Activated CD4-positive, alpha-beta T cell treated with anti-CD3 and anti-CD28 coated beads, Interleukin-2, amount 10 ng/mL, durations not matched to agents 7 days and 5 days (primary cell): ENCODE measurements around the gene RIC3. TPM values are rescaled to one million over a fixed set of nuclear protein-coding genes. Genes with fewer than 3 reads are reported as not detected.
"Not testable (repeated sequence)": the region's sequence is repeated elsewhere in the genome, so short reads cannot be mapped to it uniquely, and the experiment has no call there.

Experiments
- CTCF ChIA-PET: fragments of 350-600 bp; sonication (Branson Sonifier 250); formaldehyde crosslinking; loops from one replicate; lab custom pipeline; 2021; ENCODE audit warnings: antibody characterized with exemption; lab: Charles Lee
- POLR2A ChIA-PET: fragments of 350-600 bp; sonication (Branson Sonifier 250); formaldehyde crosslinking; loops from one replicate; lab custom pipeline; 2021; ENCODE audit warnings: antibody characterized with exemption; lab: Charles Lee
- DNase-seq: peaks from one replicate; pipeline ENCODE4 v3.0.0-alpha.2; 2020
- H3K27ac Mint-ChIP-seq: one replicate; pipeline ENCODE4 v1.8.0; 2021; ENCODE audit warnings: mild to moderate bottlenecking, moderate library complexity, mixed read lengths
- H3K27me3 Mint-ChIP-seq: one replicate; pipeline ENCODE4 v1.8.0; 2021; ENCODE audit warnings: mixed read lengths
- H3K36me3 Mint-ChIP-seq: one replicate; pipeline ENCODE4 v1.8.0; 2021; ENCODE audit warnings: low read depth, mixed read lengths
- H3K4me1 Mint-ChIP-seq: one replicate; pipeline ENCODE4 v1.8.0; 2021; ENCODE audit warnings: mixed read lengths
- H3K4me3 Mint-ChIP-seq: one replicate; pipeline ENCODE4 v1.8.0; 2021; ENCODE audit warnings: mild to moderate bottlenecking, moderate library complexity, mixed read lengths
- H3K9me3 Mint-ChIP-seq: one replicate; pipeline ENCODE4 v1.8.0; 2021; ENCODE audit warnings: mixed read lengths
- total RNA-seq, 2 experiments: library from RNA; stranded (reverse); gene quantifications; one replicate each; pipeline ENCODE4 v1.2.3, GENCODE V29; 2021

The RIC3 gene
- total RNA-seq, 2 experiments from 2014 or later = 16.9 to 20.1 TPM

- H3K4me1 Mint-ChIP-seq = no peaks in the 10 kb centered on the region
- no peak overlapping the region for H3K27ac Mint-ChIP-seq
- no peaks in the 10 kb centered on the region for H3K9me3 Mint-ChIP-seq
- CTCF ChIA-PET = no interaction called here
- H3K36me3 Mint-ChIP-seq = no peaks in the 10 kb centered on the region
- DNase-seq = no peak
- peaks cover 6% of the 10 kb centered on the region for H3K27me3 Mint-ChIP-seq
- POLR2A ChIA-PET = no interaction called here
- H3K4me3 Mint-ChIP-seq = no peak overlapping the region
Measured at GRCh38 chr11:8177136-8177535, 8.3 kb upstream of the RIC3 start.

DNA sequence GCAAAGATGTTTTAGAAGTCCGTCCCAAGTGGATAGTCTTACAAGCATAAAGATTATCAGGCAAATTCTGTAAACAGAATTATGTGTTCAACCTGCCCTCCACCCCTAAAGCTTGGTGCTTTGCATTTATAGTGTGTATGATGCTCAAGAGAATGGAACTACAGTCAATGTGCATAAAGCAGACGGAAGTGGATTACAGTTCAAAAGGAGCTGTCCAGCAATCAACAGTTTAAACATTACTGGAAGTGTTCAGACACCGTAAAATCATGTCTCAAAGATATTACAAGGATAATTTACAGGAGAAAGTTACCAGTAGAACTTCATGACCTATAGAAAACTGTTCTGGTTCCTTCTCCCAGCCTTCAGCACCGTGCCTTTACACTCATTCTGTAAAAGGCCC lies 1.0 kb downstream of the RIC3 start:
- H3K27ac Mint-ChIP-seq = peak overlapping the region; percentile 57
- peak overlapping the region; percentile 88 for H3K4me3 Mint-ChIP-seq
- peaks cover 26% of the 10 kb centered on the region for H3K4me1 Mint-ChIP-seq
- POLR2A ChIA-PET = no interaction called here
- CTCF ChIA-PET = no interaction called here
- no peak for DNase-seq
- peaks cover 20% of the 10 kb centered on the region for H3K27me3 Mint-ChIP-seq
- peaks cover 6% of the 10 kb centered on the region for H3K36me3 Mint-ChIP-seq
- no peaks in the 10 kb centered on the region for H3K9me3 Mint-ChIP-seq

- H3K4me1 Mint-ChIP-seq = peaks cover 26% of the 10 kb centered on the region
- ChIA-PET POLR2A (no interaction called here), CTCF (no interaction called here)
- H3K27me3 Mint-ChIP-seq = peaks cover 15% of the 10 kb centered on the region
- no peak overlapping the region for H3K4me3 Mint-ChIP-seq
- no peak for DNase-seq
- peaks cover 4% of the 10 kb centered on the region for H3K36me3 Mint-ChIP-seq
- no peaks in the 10 kb centered on the region for H3K9me3 Mint-ChIP-seq
- no peak overlapping the region for H3K27ac Mint-ChIP-seq
Measured at GRCh38 chr11:8164746-8165145, 4.1 kb downstream of the RIC3 start.

GRCh38 chr11:8161627-8162304 lies 7.1 kb downstream of the RIC3 start:
- CTCF ChIA-PET, POLR2A ChIA-PET, H3K36me3 Mint-ChIP-seq, H3K9me3 Mint-ChIP-seq, H3K27me3 Mint-ChIP-seq, H3K27ac Mint-ChIP-seq, H3K4me3 Mint-ChIP-seq, H3K4me1 Mint-ChIP-seq, DNase-seq: not testable (repeated sequence)

- POLR2A ChIA-PET = no interaction called here
- CTCF ChIA-PET = no interaction called here
- DNase-seq = no peak
- H3K9me3 Mint-ChIP-seq = no peaks in the 10 kb centered on the region
- no peak overlapping the region for H3K4me3 Mint-ChIP-seq
- no peaks in the 10 kb centered on the region for H3K36me3 Mint-ChIP-seq
- H3K27ac Mint-ChIP-seq = no peak overlapping the region
- H3K4me1 Mint-ChIP-seq = peaks cover 6% of the 10 kb centered on the region
- no peaks in the 10 kb centered on the region for H3K27me3 Mint-ChIP-seq
Measured at GRCh38 chr11:8156877-8157276, 11.9 kb downstream of the RIC3 start.

DNA sequence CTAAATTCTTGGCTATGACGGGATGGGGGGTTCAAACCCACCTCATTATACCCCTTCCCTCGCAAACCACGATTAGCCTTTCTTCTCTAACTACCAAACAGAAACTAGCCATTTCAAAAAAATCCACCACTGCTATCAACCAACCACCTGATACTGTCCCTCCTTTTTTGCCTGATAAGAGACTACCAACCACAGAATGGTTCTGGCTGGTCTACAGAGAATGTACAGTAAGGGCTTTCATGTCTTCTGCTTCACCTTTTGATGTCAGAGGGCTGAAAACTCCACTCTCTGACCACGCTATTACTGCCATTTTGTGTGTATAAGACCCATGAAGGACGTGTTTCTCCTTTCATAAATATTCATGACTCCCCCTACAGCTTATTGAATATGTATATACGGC lies 19.1 kb downstream of the RIC3 start:
- no peak overlapping the region for H3K4me3 Mint-ChIP-seq

DNA sequence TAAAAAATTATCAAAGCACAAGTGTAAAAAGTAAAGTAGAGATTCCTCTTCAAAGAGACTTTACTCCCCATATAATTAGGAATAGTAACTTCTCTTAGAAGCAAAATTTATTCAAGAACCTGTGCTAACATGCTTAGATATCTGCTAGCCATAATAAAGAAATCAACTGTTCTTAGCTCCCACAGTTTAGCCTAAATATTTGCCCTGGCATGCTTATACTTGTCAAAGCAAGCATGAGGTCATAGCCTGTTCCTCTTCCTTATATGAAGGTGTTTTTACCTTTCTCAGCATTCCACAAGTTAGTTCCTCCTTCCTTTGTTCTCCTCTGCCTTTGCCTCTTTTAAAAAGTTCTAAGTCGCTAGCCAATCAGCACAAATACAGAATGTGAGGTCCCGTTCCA lies 30.3 kb downstream of the RIC3 start:
- Mint-ChIP-seq H3K9me3 (peaks cover 2% of the 10 kb centered on the region), H3K4me3 (no peak overlapping the region), H3K27ac (no peak overlapping the region), H3K27me3 (no peaks in the 10 kb centered on the region), H3K4me1 (no peaks in the 10 kb centered on the region), H3K36me3 (peaks cover 25% of the 10 kb centered on the region)
- POLR2A ChIA-PET = no interaction called here
- CTCF ChIA-PET = no interaction called here
- DNase-seq = no peak

More for the DNA sequence above, 19.1 kb downstream of the RIC3 start:
- no peaks in the 10 kb centered on the region for H3K9me3 Mint-ChIP-seq
- ChIA-PET CTCF (no interaction called here), POLR2A (no interaction called here)
- no peak for DNase-seq
- no peak overlapping the region for H3K27ac Mint-ChIP-seq
- H3K36me3 Mint-ChIP-seq = peaks cover 2% of the 10 kb centered on the region
- H3K27me3 Mint-ChIP-seq = no peaks in the 10 kb centered on the region
- no peaks in the 10 kb centered on the region for H3K4me1 Mint-ChIP-seq

DNA sequence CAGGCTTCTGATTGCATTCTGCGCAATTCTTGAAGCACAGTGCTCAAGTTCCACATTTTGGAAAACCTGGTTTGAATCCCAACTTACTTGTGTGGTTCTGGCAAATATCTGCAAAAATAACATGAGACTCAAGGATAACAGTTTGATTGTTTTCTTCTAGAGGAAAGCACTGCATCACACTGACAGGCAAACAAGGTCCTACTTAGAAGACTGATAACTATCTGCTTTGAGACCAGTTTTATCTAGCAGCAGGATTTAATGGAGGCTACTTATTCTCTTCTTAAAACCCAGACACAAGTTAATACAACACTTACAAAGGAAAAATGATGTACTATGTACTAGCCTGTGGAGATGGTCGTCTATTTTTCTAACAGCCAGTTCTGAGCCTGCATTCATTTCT lies 41.4 kb downstream of the RIC3 start:
- H3K27ac Mint-ChIP-seq = no peak overlapping the region
- no peaks in the 10 kb centered on the region for H3K4me1 Mint-ChIP-seq
- POLR2A ChIA-PET = no interaction called here
- H3K36me3 Mint-ChIP-seq = no peaks in the 10 kb centered on the region
- no peak overlapping the region for H3K4me3 Mint-ChIP-seq
- H3K27me3 Mint-ChIP-seq = no peaks in the 10 kb centered on the region
- DNase-seq = no peak
- no peaks in the 10 kb centered on the region for H3K9me3 Mint-ChIP-seq
- CTCF ChIA-PET = no interaction called here

DNA sequence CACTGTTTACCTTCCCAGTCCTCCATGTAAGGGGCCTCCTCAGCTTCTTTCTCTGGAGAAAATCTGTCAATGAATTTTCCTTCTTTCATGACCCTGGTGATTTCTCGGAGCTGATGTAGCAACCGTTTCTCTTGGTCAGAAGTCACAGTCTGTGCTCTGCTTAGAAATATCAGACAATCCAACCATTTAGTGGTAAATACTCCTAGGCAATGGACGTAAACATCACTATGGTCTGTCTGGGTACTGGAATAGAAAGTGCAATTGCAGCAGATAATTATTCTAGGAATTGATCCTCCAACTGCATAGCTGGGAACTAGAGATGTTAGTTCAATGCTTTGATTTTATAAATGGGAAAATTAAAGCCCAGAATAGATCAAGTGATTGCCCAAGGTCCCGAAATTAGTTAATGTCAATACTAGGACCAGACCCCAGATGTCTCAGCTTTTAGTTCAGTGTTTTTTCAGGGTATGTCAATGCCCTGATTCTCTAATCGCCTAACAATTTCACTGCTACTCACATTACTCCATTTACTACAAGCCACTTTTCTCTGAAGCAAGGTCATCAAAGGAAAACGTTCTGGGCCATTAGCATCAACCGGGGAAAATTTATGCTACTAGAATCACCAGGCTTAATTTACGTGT lies 42.1 kb downstream of the RIC3 start:
- Mint-ChIP-seq H3K27ac (no peak overlapping the region), H3K9me3 (no peaks in the 10 kb centered on the region), H3K36me3 (no peaks in the 10 kb centered on the region), H3K27me3 (no peaks in the 10 kb centered on the region), H3K4me1 (no peaks in the 10 kb centered on the region), H3K4me3 (no peak overlapping the region)
- no peak for DNase-seq
- ChIA-PET CTCF (no interaction called here), POLR2A (no interaction called here)

GRCh38 chr11:8122173-8122764 lies 46.6 kb downstream of the RIC3 start:
- no peaks in the 10 kb centered on the region for H3K27me3 Mint-ChIP-seq
- no peaks in the 10 kb centered on the region for H3K9me3 Mint-ChIP-seq
- H3K4me1 Mint-ChIP-seq = no peaks in the 10 kb centered on the region
- DNase-seq = no peak
- ChIA-PET CTCF (no interaction called here), POLR2A (no interaction called here)
- H3K27ac Mint-ChIP-seq = no peak overlapping the region
- H3K36me3 Mint-ChIP-seq = peaks cover 6% of the 10 kb centered on the region
- no peak overlapping the region for H3K4me3 Mint-ChIP-seq

GRCh38 chr11:8111636-8112035 lies 57.2 kb downstream of the RIC3 start:
- DNase-seq = no peak
- POLR2A ChIA-PET = no interaction called here
- peaks cover 18% of the 10 kb centered on the region for H3K36me3 Mint-ChIP-seq
- no peaks in the 10 kb centered on the region for H3K4me1 Mint-ChIP-seq
- CTCF ChIA-PET = interaction anchor here (2.3 kb wide), 1 partner anchor 12 kb away, joined by 8 read pairs; no protein-coding TSS in a partner anchor
- H3K27ac Mint-ChIP-seq = no peak overlapping the region
- no peak overlapping the region for H3K4me3 Mint-ChIP-seq
- peaks cover 12% of the 10 kb centered on the region for H3K9me3 Mint-ChIP-seq
- no peaks in the 10 kb centered on the region for H3K27me3 Mint-ChIP-seq

DNA sequence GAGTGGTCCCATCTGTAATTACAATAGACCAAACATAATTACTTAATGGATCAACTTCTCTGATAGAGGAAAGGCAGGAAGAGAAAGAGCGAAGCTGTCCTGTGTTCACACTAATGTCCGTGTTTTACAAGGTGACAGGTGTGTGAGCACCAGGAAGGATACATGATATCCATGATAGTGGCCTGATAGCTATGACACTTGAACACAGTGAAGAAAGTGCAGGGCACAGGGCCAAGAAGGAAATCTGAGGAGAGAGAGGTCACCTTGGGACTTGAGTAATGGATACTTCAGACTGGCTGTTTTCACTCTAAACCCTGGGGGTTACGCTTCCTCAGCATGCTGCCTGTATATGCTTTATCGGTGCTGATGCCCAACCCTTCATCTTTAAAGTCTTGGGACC lies 58.4 kb downstream of the RIC3 start:
- Mint-ChIP-seq H3K36me3 (peaks cover 13% of the 10 kb centered on the region), H3K4me1 (no peaks in the 10 kb centered on the region), H3K27me3 (no peaks in the 10 kb centered on the region), H3K27ac (no peak overlapping the region), H3K9me3 (peaks cover 12% of the 10 kb centered on the region), H3K4me3 (no peak overlapping the region)
- ChIA-PET POLR2A (no interaction called here), CTCF (interaction anchor here (2.3 kb wide), 1 partner anchor 11 kb away, joined by 8 read pairs; no protein-coding TSS in a partner anchor)
- no peak for DNase-seq

GRCh38 chr11:8109675-8110074 lies 59.1 kb downstream of the RIC3 start:
- Mint-ChIP-seq H3K9me3 (peaks cover 7% of the 10 kb centered on the region), H3K27me3 (no peaks in the 10 kb centered on the region), H3K4me1 (no peaks in the 10 kb centered on the region), H3K36me3 (peaks cover 8% of the 10 kb centered on the region), H3K27ac (no peak overlapping the region), H3K4me3 (no peak overlapping the region)
- ChIA-PET POLR2A (no interaction called here), CTCF (interaction anchor here (0.5 to 2.3 kb wide), 2 partner anchors 10 to 141 kb away, joined by 3 to 8 read pairs; no protein-coding TSS in a partner anchor)
- no peak for DNase-seq
